H9 (cell line): ENCODE data around the gene RBM8A. TPM values are rescaled to one million over a fixed set of nuclear protein-coding genes. Genes with fewer than 3 reads are reported as not detected.

Experiments
- DNase-seq: peaks from one replicate; pipeline ENCODE4 v3.0.0-alpha.2; 2017
- H2AFZ ChIP-seq: one replicate; pipeline ENCODE4 v1.6.1; 2013; ENCODE audit warnings: mild to moderate bottlenecking, low read length, control low read depth, moderate library complexity
- H2AK5ac ChIP-seq: 2 replicates; pipeline ENCODE4 v1.6.1; 2013; ENCODE audit warnings: low read length, control low read depth, mixed read lengths; ENCODE audit not compliant: insufficient read length
- H2BK120ac ChIP-seq: one replicate; pipeline ENCODE4 v1.6.1; 2013; ENCODE audit warnings: low read depth, mild to moderate bottlenecking, low read length, control low read depth, inconsistent platforms; ENCODE audit not compliant: poor library complexity, severe bottlenecking
- H2BK12ac ChIP-seq: 2 replicates; pipeline ENCODE4 v1.6.1; 2013; ENCODE audit warnings: low read length, control low read depth, mixed read lengths, low read depth; ENCODE audit not compliant: insufficient read length
- H2BK15ac ChIP-seq: 2 replicates; pipeline ENCODE4 v1.6.1; 2013; ENCODE audit warnings: low read depth, low read length, control low read depth
- H2BK20ac ChIP-seq: one replicate; pipeline ENCODE4 v1.6.1; 2013; ENCODE audit warnings: low read depth, mild to moderate bottlenecking, low read length, control low read depth, inconsistent platforms; ENCODE audit not compliant: poor library complexity, severe bottlenecking
- H2BK5ac ChIP-seq: 2 replicates; pipeline ENCODE4 v1.6.1; 2013; ENCODE audit warnings: low read length, control low read depth, mixed read lengths; ENCODE audit not compliant: insufficient read length
- H3K14ac ChIP-seq: 2 replicates; pipeline ENCODE4 v1.6.1; 2013; ENCODE audit warnings: low read length, control low read depth; ENCODE audit not compliant: insufficient read depth
- H3K18ac ChIP-seq: 2 replicates; pipeline ENCODE4 v1.6.1; 2013; ENCODE audit warnings: low read depth, mild to moderate bottlenecking, mixed read lengths, low read length, control low read depth; ENCODE audit not compliant: insufficient read length
- H3K23ac ChIP-seq: 2 replicates; pipeline ENCODE4 v1.6.1; 2013; ENCODE audit warnings: low read length, control low read depth, mixed read lengths, low read depth; ENCODE audit not compliant: insufficient read length
- H3K23me2 ChIP-seq: 2 replicates; pipeline ENCODE4 v1.6.1; 2013; ENCODE audit warnings: low read depth, mild to moderate bottlenecking, mixed read lengths, low read length, control low read depth; ENCODE audit not compliant: insufficient read length, poor library complexity, severe bottlenecking
- H3K27ac ChIP-seq: 2 replicates; pipeline ENCODE4 v1.5.1; 2013; ENCODE audit warnings: low read length, control low read depth, mixed read lengths, low read depth; ENCODE audit not compliant: insufficient read length
- H3K27me3 ChIP-seq: 2 replicates; pipeline ENCODE4 v1.6.1; 2013; ENCODE audit warnings: low read length, control low read depth, inconsistent platforms; ENCODE audit not compliant: insufficient read depth
- H3K4ac ChIP-seq: 2 replicates; pipeline ENCODE4 v1.6.1; 2013; ENCODE audit warnings: low read depth, mild to moderate bottlenecking, control low read depth, inconsistent platforms, low read length, moderate library complexity
- H3K4me1 ChIP-seq: 2 replicates; pipeline ENCODE4 v1.6.1; 2013; ENCODE audit warnings: low read length, control low read depth, inconsistent platforms; ENCODE audit not compliant: insufficient read depth
- H3K4me2 ChIP-seq: 2 replicates; pipeline ENCODE4 v1.6.1; 2013; ENCODE audit warnings: low read length, control low read depth, mixed read lengths; ENCODE audit not compliant: insufficient read length, insufficient read depth
- H3K56ac ChIP-seq: 2 replicates; pipeline ENCODE4 v1.6.1; 2013; ENCODE audit warnings: low read depth, mild to moderate bottlenecking, mixed read lengths, low read length, control low read depth; ENCODE audit not compliant: insufficient read length
- H3K79me1 ChIP-seq: 2 replicates; pipeline ENCODE4 v1.6.1; 2013; ENCODE audit warnings: low read depth, mild to moderate bottlenecking, moderate library complexity, low read length, control low read depth, inconsistent platforms; ENCODE audit not compliant: insufficient read depth, poor library complexity, severe bottlenecking
- H3K79me2 ChIP-seq: 2 replicates; pipeline ENCODE4 v1.6.1; 2013; ENCODE audit warnings: low read length, control low read depth, inconsistent platforms; ENCODE audit not compliant: insufficient read depth
- H3K9ac ChIP-seq: 2 replicates; pipeline ENCODE4 v1.6.1; 2013; ENCODE audit warnings: low read length, control low read depth, mixed read lengths; ENCODE audit not compliant: insufficient read length; ENCODE audit errors: extremely low read depth
- H3K9me3 ChIP-seq: one replicate; pipeline ENCODE4 v1.6.1; 2013; ENCODE audit warnings: low read depth, low read length, inconsistent platforms; ENCODE audit not compliant: control insufficient read depth
- H3T11ph ChIP-seq: one replicate; pipeline ENCODE4 v1.6.1; 2013; ENCODE audit warnings: mild to moderate bottlenecking, low read length, control low read depth, inconsistent platforms
- H4K20me1 ChIP-seq: one replicate; pipeline ENCODE4 v1.6.1; 2013; ENCODE audit not compliant: control insufficient read depth, insufficient read length, insufficient read depth
- H4K5ac ChIP-seq: 2 replicates; pipeline ENCODE4 v1.6.1; 2013; ENCODE audit warnings: low read depth, mild to moderate bottlenecking, mixed read lengths, low read length, control low read depth; ENCODE audit not compliant: insufficient read length
- H4K8ac ChIP-seq: replicated peaks from 2 replicates; pipeline ENCODE4 v1.6.1; 2013; ENCODE audit warnings: low read length, control low read depth, mixed read lengths, low read depth; ENCODE audit not compliant: insufficient read length
- H4K91ac ChIP-seq: 2 replicates; pipeline ENCODE4 v1.6.1; 2013; ENCODE audit warnings: low read depth, mild to moderate bottlenecking, moderate library complexity, mixed read lengths, low read length, control low read depth; ENCODE audit not compliant: insufficient read length
- H3K27ac Mint-ChIP-seq, 3 experiments: 2 replicates in 2 of 3; 3 replicates in 1 of 3; pipeline ENCODE4 v1.8.0; 2020 to 2021; ENCODE audit warnings: mixed read lengths in 3 of 3, mild to moderate bottlenecking in 1 of 3, moderate library complexity in 1 of 3
- H3K27me3 Mint-ChIP-seq: 2 replicates; pipeline ENCODE4 v1.8.0; 2021; ENCODE audit warnings: low read depth, mild to moderate bottlenecking, moderate library complexity, mixed read lengths
- H3K36me3 Mint-ChIP-seq, 3 experiments: 2 replicates in 2 of 3; 3 replicates in 1 of 3; pipeline ENCODE4 v1.8.0; 2020 to 2021; ENCODE audit warnings: low read depth in 3 of 3, mixed read lengths in 3 of 3; ENCODE audit not compliant: insufficient read depth in 1 of 3
- H3K4me1 Mint-ChIP-seq, 2 experiments: 2 replicates each; pipeline ENCODE4 v1.8.0; 2020; ENCODE audit warnings: mixed read lengths in 2 of 2
- H3K4me3 Mint-ChIP-seq, 2 experiments: 2 replicates in 1 of 2; 3 replicates in 1 of 2; pipeline ENCODE4 v1.8.0; 2020 to 2021; ENCODE audit warnings: mild to moderate bottlenecking in 2 of 2, mixed read lengths in 2 of 2, moderate library complexity in 1 of 2
- H3K9me3 Mint-ChIP-seq, 2 experiments: 2 replicates in 1 of 2; 3 replicates in 1 of 2; pipeline ENCODE4 v1.8.0; 2020; ENCODE audit warnings: mild to moderate bottlenecking in 2 of 2, mixed read lengths in 2 of 2, moderate library complexity in 1 of 2
- CTCF ChIP-seq: fragments of 200-600 bp; sonication (generic); conservative IDR thresholded peaks from 3 replicates; pipeline ENCODE4 v1.8.0; 2021; ENCODE audit warnings: antibody characterized with exemption, mild to moderate bottlenecking
- WGBS: extraction: QIAGEN DNeasy Blood & Tissue Kit; methylation state at CpG from one replicate; pipeline ENCODE4 v1.1.7; 2013; ENCODE audit warnings: missing lambda C conversion rate, low lambda C conversion rate, mixed read lengths; ENCODE audit not compliant: insufficient read length; ENCODE audit errors: extremely low coverage; 5-methylcytosine and 5-hydroxymethylcytosine counted together
- total RNA-seq: library from RNA; stranded (reverse); gene quantifications from 2 replicates; pipeline ENCODE4 v1.2.1, GENCODE V29; 2021

The RBM8A gene
- total RNA-seq, 1 experiment from 2014 or later, result 298 TPM

- Histone ChIP-seq H3K14ac (no peak overlapping the region), H3K4me1 (no peaks in the 10 kb centered on the region), H4K91ac (no peak overlapping the region), H2BK120ac (no peak overlapping the region), H3K56ac (no peak overlapping the region), H2BK15ac (no peak overlapping the region), H2BK20ac (no peak overlapping the region), H3K79me2 (no peaks in the 10 kb centered on the region), H2AK5ac (no peak overlapping the region), H3K79me1 (no peaks in the 10 kb centered on the region), H3K18ac (no peak overlapping the region), H2AFZ (no peak overlapping the region), H3K27me3 (peaks cover 8% of the 10 kb centered on the region; the same call in 1 of the 2 replicates), H3K9ac (no peak overlapping the region), H4K20me1 (no peaks in the 10 kb centered on the region), H4K8ac (no peak overlapping the region), H3K23me2 (peaks cover 10% of the 10 kb centered on the region), H3K4ac (no peak overlapping the region), H3T11ph (no peak overlapping the region), H2BK12ac (no peak overlapping the region), H3K23ac (no peak overlapping the region), H4K5ac (no peak overlapping the region), H3K27ac (no peak overlapping the region), H3K9me3 (no peaks in the 10 kb centered on the region), H3K4me2 (no peak overlapping the region), H2BK5ac (no peak overlapping the region)
- H3K9me3 Mint-ChIP-seq, result no peaks in the 10 kb centered on the region
- WGBS, result no CpG with 5 or more reads among the region's 5 CpGs
- no peak for TF ChIP-seq CTCF
- DNase-seq, result no peak
- no peak overlapping the region for H3K4me3 Mint-ChIP-seq
- H3K27me3 Mint-ChIP-seq, result peaks cover 31% of the 10 kb centered on the region
- H3K4me1 Mint-ChIP-seq, result peaks cover 29 to 31% of the 10 kb centered on the region in 2 experiments
- H3K27ac Mint-ChIP-seq, result no peak overlapping the region
- H3K36me3 Mint-ChIP-seq, result no peaks in the 10 kb centered on the region
These were observed 39.7 kb downstream of the RBM8A start for GRCh38 chr1:145887631-145888030.
